Stimulated activated CD4-positive, alpha-beta T cell treated with anti-CD3 and anti-CD28 coated beads, TNF-alpha, amount 100 ng/mL, for 4 hours (primary cell): ENCODE results near the gene TSPAN3.

ENCODE experiments used
- DNase-seq, 3 experiments: peaks; one replicate each; pipeline ENCODE4 v3.0.0-alpha.2; 2020; ENCODE audit warnings: low read depth in 3 of 3

TSPAN3 gene

DNA sequence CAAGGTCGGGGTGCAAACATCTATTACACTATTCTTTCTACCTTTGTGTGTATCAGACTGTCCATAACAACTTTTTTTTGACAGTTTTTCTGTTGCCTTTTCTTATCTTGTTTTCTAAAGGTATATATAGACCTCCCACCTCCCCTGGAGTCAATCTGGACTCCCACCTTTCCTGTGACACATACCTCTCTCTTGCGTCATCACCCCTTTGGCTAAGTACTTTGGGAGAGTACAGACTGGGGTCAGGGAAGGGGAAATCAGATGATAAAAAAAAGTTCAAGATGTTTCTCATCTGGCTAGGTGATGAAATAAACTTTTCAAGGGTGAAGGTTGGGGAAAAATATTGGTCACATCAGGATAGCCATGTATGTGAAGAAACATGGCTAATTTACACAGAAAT lies 17.2 kb downstream of the TSPAN3 start:
- no peak for DNase-seq

DNA sequence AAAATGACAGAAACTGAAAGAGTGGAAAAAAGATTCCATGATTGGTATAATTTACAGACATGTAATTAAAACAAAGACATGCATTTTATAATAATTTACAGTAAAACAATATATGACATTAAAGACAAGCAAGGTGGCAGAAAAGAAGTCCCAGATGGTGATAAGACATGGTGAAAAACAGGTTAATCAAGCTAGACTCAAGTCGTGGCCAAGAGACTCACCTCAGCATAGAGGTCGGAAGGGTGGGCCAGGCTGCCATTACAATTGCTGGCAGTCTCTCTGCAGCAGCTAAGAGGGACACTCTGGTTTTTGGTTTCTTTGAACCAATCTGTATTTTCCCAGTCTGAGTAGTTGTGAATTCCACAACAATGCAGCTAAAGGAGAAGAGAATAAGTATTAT lies 18.4 kb downstream of the TSPAN3 start:
- no peak for DNase-seq

DNA sequence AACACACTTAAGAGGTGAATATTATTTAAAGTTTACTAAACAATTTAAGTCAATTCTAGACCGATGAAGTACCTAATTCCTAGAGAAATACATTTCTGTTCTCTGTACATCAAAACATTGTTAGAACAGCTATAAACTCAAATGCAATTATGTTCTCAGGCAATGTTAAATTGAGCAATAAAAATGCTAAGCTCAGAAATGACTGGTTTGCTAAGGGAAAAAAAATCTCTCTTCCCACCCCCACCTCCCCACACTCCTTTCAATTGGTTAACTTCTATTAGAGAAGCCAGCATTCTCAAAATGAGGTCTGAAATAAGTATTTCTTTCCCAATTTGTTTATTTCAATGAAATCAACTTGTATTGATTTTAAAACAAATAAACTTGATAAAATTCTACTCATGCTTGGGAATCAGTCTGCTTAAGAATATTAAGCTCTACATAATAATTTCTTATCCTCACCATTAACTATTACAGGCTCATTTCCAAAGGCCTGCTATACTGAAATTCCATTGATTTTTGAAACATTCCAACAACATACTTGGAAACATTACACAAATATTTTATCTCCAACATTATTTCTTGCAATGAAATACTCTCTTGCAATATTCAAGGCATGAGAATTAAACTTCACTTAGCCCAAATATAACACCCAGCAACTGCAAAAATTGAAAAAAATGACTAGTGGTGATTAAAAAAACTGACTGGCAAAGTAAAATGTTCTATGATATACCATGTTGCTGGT lies 22.6 kb downstream of the TSPAN3 start:
- DNase-seq = no peak

DNA sequence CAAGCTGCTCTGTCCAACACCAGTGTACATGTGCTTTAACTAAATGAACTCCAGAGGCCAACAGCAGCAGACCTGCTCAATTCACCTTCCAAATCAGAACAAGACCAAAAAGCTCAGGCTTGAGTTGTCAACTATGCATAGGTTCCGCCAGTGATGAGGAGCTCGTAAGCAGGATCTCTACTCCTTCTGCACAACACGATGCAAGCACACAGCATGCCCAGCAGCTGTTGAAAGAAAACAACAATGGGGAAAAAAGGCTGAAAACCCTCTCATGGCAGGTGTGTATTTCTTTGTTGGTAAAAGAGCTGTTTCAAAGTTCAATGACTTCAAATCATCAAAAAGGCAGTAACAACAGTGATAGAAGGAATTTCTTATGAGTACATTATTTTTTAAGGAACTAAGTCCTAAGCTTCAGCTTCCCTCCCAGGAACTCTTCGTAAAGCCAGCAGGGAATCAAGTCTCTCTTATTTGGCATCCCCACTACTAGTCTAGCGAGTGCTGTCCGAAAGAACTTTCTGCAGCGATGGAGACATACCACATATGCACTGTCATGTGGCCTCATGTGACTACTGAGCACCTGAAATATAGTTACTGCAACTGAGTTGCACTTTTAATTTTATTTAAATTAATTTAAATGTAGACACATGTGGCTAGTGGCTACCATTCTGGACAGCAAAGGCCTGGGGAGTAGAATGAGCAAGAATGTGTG lies 24.1 kb downstream of the TSPAN3 start:
- DNase-seq = no peak

DNA sequence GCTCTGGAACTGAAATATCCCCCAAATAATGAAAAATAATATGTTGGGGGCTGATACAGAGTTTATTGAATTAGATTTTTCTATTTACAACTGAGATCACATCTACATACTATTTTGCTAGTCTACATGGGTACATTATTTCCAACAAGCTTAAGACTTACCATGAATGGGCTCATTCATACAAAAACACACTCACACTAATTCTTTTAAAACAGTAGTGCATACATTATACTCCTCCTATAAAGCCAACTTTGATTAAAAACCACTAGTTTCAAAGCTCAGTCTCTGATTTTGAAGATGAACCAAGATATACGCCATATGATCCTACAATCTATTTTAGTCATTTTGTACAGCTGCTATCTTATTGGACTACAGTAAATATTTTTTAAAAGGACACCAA lies 24.9 kb downstream of the TSPAN3 start:
- no peak for DNase-seq

DNA sequence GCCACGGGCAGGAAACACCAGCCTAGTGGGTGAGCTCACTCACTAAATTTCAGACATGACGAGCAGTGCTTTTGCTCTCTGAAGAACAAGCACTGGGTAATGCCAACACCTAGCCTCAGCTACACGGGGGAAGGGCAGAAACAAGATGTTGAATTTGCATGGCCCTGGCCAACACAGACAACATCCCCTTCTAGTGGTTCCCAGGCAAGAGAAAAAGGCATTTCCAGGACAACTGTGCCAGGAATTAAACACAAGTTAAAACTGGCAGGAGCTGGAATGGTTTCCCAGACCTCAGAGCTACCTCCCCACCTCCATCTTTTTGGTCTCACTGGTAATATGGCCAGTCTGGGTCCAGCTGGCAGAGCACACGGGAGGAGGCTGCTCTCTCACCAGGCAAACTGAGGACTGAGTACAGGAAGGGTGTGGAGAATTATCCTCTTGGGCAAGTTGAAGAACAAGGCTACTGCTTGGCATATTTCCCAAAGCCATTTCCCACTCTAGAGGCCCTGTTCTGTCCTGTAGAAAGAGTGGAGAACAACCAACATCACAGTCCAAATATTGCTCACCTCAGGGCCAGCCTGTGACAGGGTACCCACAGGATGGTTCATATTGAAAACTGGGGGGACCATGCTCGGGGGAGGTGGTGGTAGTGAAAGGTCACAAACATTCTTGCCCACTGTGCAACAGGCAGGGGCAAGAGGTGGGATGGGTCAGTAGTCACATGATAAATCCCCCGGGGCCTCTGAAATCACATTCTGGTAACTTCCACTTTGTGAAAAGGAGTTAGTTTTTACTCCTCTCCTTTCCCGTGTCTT lies 26.5 kb downstream of the TSPAN3 start:
- no peak for DNase-seq

DNA sequence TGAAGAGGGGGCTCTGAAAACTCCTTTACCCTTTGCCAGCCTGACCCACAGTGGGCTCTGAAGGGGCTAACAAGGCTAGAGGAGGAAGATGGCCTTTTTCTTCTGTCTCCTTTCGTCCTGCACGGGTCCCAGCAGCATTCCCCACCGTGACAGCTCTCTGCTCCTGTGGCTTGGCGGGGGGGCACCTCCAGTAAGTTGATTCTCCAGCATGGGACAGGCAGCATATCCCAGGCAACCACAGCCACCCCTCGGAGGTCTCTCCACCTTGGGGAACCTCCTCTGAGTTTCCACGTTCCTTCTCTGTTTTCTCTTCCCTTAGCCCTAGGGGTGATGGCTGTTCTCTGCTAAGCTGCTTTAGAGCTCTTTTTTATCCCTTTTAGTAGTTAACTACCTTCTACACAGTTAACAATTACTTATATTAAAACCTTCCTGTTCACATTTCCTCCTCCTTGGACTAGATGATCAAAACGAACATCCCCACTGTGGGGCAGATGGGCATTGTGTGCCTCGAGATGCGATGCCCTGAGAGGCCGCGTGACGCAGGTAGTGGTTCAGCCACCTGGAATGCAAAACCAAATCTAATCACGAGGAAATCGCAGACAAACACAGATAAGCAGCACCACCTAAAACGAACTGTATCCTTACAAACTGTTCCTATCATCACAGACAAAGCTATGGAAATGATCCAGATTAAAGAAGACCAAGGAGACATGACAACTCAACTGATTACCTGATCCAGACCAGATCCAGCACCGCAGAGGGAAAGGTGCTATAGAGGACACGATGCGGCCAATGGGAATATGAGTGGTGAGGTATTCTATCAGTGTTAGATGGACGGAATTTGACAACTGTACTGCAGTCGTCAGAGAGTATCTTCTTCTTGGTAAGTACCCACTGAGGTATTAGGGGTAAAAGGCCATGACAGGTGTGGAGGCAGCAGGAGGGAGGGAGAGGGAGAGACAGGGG lies 27.7 kb downstream of the TSPAN3 start:
- no peak for DNase-seq

DNA sequence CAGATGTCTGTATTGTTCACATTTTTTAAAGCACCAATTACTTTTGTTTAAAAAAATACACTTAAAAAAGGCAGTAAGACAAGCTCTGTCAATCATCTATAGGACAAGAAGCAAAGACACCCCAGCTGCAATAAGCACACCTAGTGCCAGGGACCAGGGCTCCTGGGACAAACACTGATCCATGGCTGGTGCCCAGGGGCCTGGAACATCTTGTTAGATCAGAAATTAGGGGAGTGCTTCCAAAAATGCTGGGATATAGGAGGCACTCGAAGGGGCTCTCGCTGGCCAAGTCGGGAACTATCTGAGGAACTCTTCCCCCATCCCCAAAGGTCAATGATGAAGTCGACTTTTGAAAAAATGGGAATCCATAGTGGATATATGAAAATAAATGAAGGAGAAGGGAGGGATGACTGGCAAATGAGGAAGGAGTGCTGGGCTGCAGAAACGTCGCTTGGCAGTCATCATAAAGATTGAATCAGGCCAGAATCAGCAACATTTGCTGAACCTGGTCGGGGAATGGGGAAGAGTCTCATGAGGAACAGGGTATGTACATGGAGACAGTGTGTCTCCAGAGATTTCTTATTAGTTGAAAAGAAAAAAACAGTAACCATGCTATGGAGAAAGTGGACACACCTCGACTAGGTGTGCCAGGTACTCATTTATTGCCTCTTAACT lies 28.5 kb downstream of the TSPAN3 start:
- no peak for DNase-seq

DNA sequence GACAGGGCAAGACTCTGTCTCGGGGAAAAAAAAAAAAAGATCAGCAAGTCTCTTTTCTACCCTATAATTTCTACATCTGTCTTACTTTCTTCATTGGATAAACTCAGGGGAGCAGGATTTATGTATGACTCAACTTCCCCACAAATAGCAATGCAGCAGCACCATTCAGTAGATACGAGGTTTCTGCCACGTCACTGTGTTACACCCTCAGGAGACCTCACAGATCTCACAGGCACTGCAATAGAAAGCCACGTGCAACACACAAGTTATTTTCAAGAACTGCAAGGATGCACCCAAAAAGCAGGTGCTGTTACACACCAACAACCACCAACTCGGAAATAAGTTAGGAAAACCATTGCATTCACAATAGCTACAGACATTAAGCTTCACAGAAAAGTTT lies 30.2 kb downstream of the TSPAN3 start:
- no peak for DNase-seq

DNA sequence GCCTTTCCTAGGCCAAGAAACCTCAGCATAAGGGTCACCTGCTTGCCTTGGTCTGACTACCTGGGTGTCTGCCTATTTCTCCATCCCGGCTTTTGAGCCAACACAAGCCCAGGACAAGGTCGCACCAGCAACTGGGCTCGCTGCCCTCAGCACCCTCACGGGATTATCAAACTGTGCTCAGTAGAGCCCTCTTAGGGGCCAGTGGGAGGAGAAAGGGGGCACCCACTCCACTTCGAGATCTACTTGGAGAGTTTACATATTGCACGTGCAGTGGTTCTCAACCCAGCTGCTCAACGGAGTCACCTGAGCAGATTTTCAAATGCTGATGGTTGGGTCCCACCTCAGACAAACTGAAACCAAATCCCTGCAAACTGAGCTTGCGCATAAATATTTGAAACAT lies 31.1 kb downstream of the TSPAN3 start:
- DNase-seq = no peak

DNA sequence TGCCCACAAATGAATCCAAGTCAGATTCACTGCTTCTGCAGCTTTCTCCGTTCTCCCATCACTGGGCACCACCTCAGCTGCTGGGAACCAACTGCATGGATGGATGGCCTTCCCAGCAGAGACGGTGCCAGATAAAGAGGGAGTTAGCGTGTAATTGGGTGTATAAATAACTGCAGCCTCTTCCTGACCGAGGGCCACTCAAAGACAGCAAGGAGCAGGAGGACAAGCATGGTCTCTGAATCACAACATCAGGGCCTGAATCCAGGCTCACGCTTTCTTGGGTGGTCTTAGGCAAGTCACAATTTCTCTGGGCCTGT lies 31.7 kb downstream of the TSPAN3 start:
- DNase-seq = no peak

DNA sequence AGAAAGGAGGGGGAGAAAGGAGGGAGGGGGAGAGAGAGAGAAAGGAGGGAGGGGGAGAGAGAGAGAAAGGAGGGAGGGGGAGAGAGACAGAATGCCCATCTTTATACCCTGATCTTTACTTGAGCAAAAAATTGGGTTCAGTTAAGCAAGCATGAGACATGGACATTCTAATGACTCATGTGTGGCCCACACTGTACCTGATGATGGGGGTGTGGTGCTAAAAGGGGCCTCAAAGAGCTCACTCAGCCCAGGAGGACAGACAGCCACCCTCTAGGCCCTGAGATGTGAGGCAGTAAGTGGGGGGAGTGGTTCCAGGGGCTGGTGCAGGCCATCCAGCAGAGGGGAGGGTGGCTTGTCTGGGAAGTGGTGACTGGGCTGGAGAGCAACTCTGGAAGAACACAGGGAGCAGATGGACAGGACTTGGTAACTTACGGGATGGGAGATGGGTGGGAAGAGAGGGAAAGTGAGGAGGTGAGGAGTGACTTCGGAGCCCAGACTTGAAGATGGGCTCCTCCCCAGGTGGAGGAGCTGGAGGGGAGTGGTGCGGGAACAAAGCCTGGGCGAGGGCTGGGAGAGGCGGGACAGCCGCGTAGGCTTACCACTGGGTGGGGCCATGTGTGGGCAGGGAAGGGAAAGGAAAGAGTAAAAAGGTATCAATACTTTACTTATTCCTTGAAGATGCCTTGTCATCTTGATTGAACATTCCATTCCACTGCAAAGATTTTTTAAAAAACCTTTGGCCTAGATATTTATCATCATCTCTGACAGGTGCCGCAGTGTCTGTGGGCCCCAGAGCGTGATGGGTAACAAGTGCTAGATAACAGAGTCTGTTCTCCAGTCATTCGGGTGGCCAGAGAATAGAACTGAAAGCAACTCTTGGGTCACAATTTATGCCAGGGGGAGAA lies 32.3 kb downstream of the TSPAN3 start:
- no peak for DNase-seq

DNA sequence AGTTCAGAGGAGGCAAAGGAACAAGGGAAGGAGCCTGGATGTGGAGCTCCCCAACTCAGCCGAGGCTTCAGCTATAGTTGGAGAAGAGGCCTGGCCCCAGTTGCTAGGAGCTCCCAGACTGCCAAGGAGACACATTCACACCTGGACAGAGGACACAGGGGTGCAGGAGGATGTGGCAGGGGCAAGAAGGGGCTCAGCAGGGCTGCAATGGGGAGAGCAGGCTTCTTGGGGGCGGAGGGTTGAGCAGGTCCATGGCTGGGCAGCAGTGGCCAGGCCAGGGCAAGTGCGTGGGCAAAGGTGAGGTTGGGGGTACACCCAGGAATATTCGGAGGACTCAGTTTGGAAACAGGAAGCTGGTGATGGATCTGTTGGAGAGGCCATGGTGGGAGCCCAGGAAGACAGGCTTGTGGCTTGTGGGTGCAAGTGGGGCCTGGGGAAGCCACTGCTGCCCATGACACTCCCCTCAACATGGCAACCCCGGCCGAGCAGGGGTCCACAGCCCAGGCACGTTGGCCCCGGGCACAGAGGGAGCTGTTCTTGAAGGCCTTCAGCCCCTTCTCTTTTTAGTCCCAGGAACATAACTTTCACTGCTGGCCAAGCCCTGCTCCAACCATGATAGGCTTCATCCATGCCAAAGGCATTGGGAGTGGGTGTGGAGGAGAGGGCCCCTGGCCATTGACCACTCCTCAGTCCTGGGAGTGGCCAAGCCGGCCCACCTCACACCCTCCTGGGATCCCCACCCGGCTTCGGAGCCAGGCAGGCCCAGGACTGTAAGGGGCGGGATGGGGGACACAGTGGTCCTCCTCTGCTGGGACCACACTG lies 33.3 kb downstream of the TSPAN3 start:
- no peak for DNase-seq

DNA sequence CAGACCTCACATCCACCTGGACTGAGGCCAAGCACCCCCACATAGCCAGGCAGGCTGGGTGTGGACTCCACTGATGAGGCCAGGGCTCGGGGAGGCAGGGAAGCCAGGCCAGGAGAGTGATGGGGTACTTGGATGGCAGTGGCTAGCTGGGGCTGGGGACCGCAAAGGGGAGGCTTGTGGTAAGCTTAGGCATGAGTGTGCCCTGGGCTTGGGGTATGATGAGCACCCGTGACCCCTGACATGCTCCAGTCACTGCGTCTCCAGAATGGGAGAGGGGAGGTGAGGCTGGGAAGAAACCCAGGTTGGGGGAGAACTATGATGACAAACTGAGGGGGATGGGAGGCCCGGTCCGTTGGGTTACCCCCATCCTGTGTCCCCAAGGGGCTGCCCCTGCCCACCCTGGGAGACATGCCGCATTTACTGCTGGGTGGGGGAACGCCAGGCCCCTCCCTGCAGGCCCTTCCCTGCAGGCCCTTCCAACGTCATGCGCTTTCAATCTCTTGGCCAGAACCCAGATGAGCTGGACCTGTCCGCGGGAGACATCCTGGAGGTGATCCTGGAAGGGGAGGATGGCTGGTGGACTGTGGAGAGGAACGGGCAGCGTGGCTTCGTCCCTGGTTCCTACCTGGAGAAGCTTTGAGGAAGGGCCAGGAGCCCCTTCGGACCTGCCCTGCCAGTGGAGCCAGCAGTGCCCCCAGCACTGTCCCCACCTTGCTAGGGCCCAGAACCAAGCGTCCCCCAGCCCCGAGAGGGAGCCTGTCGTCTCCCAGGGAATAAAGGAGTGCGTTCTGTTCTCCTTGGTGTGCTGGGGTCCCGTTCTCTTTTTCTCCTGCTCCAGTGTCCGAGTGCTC lies 34.1 kb downstream of the TSPAN3 start:
- no peak for DNase-seq

DNA sequence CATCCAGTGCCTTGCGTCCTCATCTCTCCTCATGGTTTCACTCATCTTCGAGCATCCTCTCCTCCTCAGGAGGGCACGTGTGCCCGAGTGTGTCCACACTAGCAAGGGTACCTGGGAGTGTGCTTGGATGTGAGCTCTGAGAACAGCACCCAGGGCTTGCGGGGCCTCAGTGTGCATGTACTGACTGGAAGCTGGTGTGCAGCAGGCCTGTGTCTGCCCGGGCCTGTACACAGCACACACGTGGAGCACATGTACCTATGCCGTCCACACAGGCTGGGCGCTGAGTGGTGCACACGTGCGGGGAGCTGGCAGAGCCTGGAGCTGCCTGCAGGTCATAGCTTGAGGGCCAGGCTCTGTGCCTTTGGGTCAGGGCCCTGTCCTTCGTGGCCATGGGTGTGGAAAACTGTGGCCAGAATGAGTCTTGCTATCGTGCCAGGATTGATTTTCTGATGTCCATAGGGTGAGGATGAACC lies 34.9 kb downstream of the TSPAN3 start:
- DNase-seq = no peak

DNA sequence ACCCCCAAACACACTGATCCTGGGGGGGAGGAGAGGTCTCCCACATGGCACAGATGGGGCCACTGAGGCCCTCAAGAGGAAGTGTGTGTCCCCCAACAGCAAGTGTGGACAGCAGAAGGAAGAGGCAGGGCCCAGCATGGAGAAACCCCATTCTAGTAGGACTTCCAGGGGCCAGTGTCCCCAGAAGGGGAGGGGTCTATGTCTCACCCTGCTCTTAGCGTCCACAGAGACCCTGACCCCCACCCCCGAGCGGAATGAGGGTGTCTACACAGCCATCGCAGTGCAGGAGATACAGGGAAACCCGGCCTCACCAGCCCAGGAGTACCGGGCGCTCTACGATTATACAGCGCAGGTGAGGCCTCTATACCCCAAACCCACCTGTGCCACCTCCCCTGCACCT lies 35.3 kb downstream of the TSPAN3 start:
- DNase-seq = no peak

DNA sequence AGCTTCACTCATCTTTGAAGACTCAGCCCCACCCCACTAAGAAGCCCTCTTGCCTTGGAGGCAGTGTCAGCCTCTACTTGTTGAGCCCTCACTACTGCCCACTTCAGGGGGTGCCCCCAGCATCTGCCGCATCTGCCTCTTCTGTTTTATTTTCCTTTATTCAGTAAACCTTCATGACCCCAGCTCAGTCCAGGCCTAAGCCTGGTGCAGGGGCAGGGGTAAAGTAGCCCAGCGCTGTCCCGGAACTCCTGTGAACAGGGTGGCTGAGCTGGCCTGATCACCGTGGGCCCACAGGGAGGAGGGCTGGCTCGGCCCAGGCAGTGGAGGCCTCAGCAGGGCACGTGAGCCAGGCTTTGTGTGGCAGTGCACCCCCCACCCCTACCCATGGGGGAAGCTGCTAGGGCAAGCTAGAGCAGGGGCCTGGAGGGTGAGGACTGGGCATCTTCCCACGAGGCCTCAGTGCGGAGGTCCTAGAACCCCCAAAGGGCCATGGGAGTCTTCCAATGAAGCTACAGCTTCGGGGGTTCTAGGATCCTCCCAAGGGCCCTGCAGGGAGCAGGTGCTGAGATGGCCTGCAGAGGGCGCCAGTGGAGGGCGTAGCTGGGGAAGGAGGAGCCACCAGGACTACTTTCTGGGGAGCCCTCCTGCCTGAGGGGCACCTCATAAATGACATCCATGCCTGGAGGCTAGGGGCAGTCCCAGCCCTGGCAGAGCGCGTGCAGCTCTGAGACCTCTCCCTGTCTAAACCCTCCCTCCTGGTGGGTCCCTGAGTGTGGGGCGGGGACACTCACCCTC lies 36.0 kb downstream of the TSPAN3 start:
- DNase-seq = no peak
